SU-DHL-6 (cell line): ENCODE measurements around the gene PLEKHA7.

Experiments
- CTCF ChIP-seq: fragments of 200-600 bp; sonication (generic); IDR thresholded peaks from one replicate; pipeline ENCODE4 v1.5.1; 2017; ENCODE audit warnings: antibody characterized with exemption, mild to moderate bottlenecking, low read length, moderate library complexity; ENCODE audit not compliant: insufficient read depth, poor library complexity, severe bottlenecking
- EZH2phosphoT487 ChIP-seq: fragments of 200-600 bp; sonication (generic), shearing (Covaris generic); conservative IDR thresholded peaks from 2 replicates; pipeline ENCODE4 v1.6.1; 2018; ENCODE audit warnings: mild to moderate bottlenecking, antibody characterized with exemption, low read length, moderate library complexity, mixed read lengths

GRCh38 chr11:16928044-16928443 lies 86.2 kb downstream of the PLEKHA7 start:
- TF ChIP-seq CTCF (no peak), EZH2phosphoT487 (no peak)
